ENCODE measurements around the gene GPRASP2.
"Not testable (repeated sequence)": the region's sequence is repeated elsewhere in the genome, so short reads cannot be mapped to it uniquely, and the experiment has no call there.

DNA sequence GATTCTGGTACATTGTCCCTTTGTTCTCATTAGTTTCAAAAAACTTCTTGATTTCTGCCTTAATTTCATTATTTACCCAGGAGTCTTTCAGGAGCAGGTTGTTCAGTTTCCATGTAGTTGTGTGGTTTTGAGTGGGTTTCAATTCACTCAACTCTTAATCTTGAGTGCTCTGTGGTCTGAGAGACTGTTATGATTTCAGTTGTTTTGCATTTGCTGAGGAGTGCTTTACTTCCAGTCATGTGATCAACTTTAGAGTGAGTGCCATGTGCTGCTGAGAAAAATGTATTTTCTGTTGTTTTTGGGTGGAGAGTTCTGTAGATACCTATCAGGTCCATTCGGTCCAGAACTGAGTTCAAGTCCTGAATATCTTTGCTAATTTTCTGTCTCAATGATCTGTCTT is 45.2 kb upstream of the GPRASP2 start:
- TF ChIP-seq, protein P1, sequence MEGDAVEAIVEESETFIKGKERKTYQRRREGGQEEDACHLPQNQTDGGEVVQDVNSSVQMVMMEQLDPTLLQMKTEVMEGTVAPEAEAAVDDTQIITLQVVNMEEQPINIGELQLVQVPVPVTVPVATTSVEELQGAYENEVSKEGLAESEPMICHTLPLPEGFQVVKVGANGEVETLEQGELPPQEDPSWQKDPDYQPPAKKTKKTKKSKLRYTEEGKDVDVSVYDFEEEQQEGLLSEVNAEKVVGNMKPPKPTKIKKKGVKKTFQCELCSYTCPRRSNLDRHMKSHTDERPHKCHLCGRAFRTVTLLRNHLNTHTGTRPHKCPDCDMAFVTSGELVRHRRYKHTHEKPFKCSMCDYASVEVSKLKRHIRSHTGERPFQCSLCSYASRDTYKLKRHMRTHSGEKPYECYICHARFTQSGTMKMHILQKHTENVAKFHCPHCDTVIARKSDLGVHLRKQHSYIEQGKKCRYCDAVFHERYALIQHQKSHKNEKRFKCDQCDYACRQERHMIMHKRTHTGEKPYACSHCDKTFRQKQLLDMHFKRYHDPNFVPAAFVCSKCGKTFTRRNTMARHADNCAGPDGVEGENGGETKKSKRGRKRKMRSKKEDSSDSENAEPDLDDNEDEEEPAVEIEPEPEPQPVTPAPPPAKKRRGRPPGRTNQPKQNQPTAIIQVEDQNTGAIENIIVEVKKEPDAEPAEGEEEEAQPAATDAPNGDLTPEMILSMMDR (IDR thresholded peaks at IDR 0.05) = not testable (repeated sequence)
- TF ChIP-seq POLR2AphosphoS5, TCF7L2 (IDR thresholded peaks at IDR 0.05; ENCODE audit: low read depth, low read length): not testable (repeated sequence)

Data from Panc1 (cell line).